Liver (tissue), 9 donors: ENCODE measurements around the gene SLC11A1. TPM values are rescaled to one million over a fixed set of nuclear protein-coding genes. Genes with fewer than 3 reads are reported as not detected.

Source experiments
- DNase-seq: peaks from one replicate; pipeline ENCODE4 v3.0.0-alpha.2; 2017; ENCODE audit warnings: low spot score
- H3K27ac ChIP-seq, 2 donors: one replicate each; pipeline ENCODE4 v1.7.0; 2013; ENCODE audit warnings: inconsistent platforms in 2 of 2, low read length in 2 of 2, control low read depth in 1 of 2, low read depth in 1 of 2, mild to moderate bottlenecking in 1 of 2
- H3K27me3 ChIP-seq, 4 donors: one replicate each; pipeline versions ENCODE4 v1.6.1 to v1.7.0; 2013; ENCODE audit warnings: low read length in 3 of 4, inconsistent platforms in 1 of 4, mild to moderate bottlenecking in 1 of 4, moderate library complexity in 1 of 4; ENCODE audit not compliant: control insufficient read depth in 4 of 4, insufficient read depth in 4 of 4
- H3K36me3 ChIP-seq, 4 donors: one replicate each; pipeline versions ENCODE4 v1.6.1 to v1.7.0; 2013; ENCODE audit warnings: low read length in 3 of 4, mild to moderate bottlenecking in 3 of 4, low read depth in 1 of 4, moderate library complexity in 1 of 4; ENCODE audit not compliant: control insufficient read depth in 4 of 4, insufficient read depth in 3 of 4
- H3K4me1 ChIP-seq, 4 donors: one replicate each; pipeline versions ENCODE4 v1.6.1 to v1.7.0; 2013; ENCODE audit warnings: low read length in 3 of 4, mild to moderate bottlenecking in 3 of 4, moderate library complexity in 1 of 4; ENCODE audit not compliant: control insufficient read depth in 4 of 4, insufficient read depth in 4 of 4
- H3K4me3 ChIP-seq, 3 donors: one replicate each; pipeline versions ENCODE4 v1.6.1 to v1.7.0; 2013; ENCODE audit warnings: low read length in 3 of 3, control low read depth in 1 of 3, low read depth in 1 of 3, mild to moderate bottlenecking in 1 of 3
- H3K9ac ChIP-seq, 2 donors: one replicate each; pipeline ENCODE4 v1.7.0; 2013; ENCODE audit warnings: low read length in 2 of 2, mild to moderate bottlenecking in 2 of 2, moderate library complexity in 2 of 2, control low read depth in 1 of 2, low read depth in 1 of 2
- H3K9me3 ChIP-seq, 4 donors: one replicate each; pipeline versions ENCODE4 v1.6.1 to v1.7.0; 2013; ENCODE audit warnings: low read length in 3 of 4; ENCODE audit not compliant: control insufficient read depth in 4 of 4
- ATF3 ChIP-seq: IDR thresholded peaks from 2 replicates; pipeline ENCODE4 v1.6.1; 2016; ENCODE audit warnings: antibody characterized with exemption
- CTCF ChIP-seq: fragments of 150-350 bp; IDR thresholded peaks from 2 replicates; pipeline ENCODE4 v1.5.1; 2017; ENCODE audit warnings: improper control_type of control experiment, low read depth, low read length; ENCODE audit not compliant: missing input control
- EGR1 ChIP-seq, 2 donors: IDR thresholded peaks; 2 replicates each; pipeline ENCODE4 v1.6.1; 2016 to 2018; ENCODE audit warnings: antibody characterized with exemption in 2 of 2, low read depth in 2 of 2
- FOXA1 ChIP-seq: IDR thresholded peaks from 2 replicates; pipeline ENCODE4 v1.6.1; 2016; ENCODE audit warnings: antibody characterized with exemption
- GABPA ChIP-seq, 2 donors: IDR thresholded peaks in 1 of 2; conservative IDR thresholded peaks in 1 of 2; 2 replicates each; pipeline ENCODE4 v1.6.1; 2016; ENCODE audit warnings: antibody characterized with exemption in 2 of 2, mild to moderate bottlenecking in 1 of 2, moderate library complexity in 1 of 2
- HNF4A ChIP-seq, 2 donors: conservative IDR thresholded peaks; 2 replicates each; pipeline ENCODE4 v1.6.1; 2016; ENCODE audit warnings: antibody characterized with exemption in 2 of 2, mild to moderate bottlenecking in 2 of 2
- HNF4G ChIP-seq: IDR thresholded peaks from 2 replicates; pipeline ENCODE4 v1.6.1; 2016; ENCODE audit warnings: antibody characterized with exemption
- JUND ChIP-seq, 2 donors: IDR thresholded peaks; 2 replicates each; pipeline ENCODE4 v1.6.1; 2016; ENCODE audit warnings: antibody characterized with exemption in 2 of 2
- MAX ChIP-seq: IDR thresholded peaks from 2 replicates; pipeline ENCODE4 v1.6.1; 2016; ENCODE audit warnings: antibody characterized with exemption
- NR2F2 ChIP-seq: IDR thresholded peaks from 2 replicates; pipeline ENCODE4 v1.6.1; 2016; ENCODE audit warnings: antibody characterized with exemption
- RAD21 ChIP-seq, 2 donors: IDR thresholded peaks; 2 replicates each; pipeline ENCODE4 v1.6.1; 2016; ENCODE audit warnings: antibody characterized with exemption in 2 of 2, mild to moderate bottlenecking in 2 of 2
- REST ChIP-seq: IDR thresholded peaks from 2 replicates; pipeline ENCODE4 v1.6.1; 2016; ENCODE audit warnings: antibody characterized with exemption, mild to moderate bottlenecking
- RXRA ChIP-seq, 2 donors: IDR thresholded peaks; 2 replicates each; pipeline ENCODE4 v1.6.1; 2017 to 2018; ENCODE audit warnings: antibody characterized with exemption in 2 of 2, mild to moderate bottlenecking in 1 of 2
- SP1 ChIP-seq: IDR thresholded peaks from 2 replicates; pipeline ENCODE4 v1.6.1; 2018; ENCODE audit warnings: antibody characterized with exemption, mild to moderate bottlenecking
- TAF1 ChIP-seq: conservative IDR thresholded peaks from 2 replicates; pipeline ENCODE4 v1.6.1; 2016; ENCODE audit warnings: antibody characterized with exemption, mild to moderate bottlenecking
- YY1 ChIP-seq: IDR thresholded peaks from 2 replicates; pipeline ENCODE4 v1.6.1; 2016; ENCODE audit warnings: antibody characterized with exemption, mild to moderate bottlenecking
- ZBTB33 ChIP-seq: IDR thresholded peaks from 2 replicates; pipeline ENCODE4 v1.6.1; 2016; ENCODE audit warnings: antibody characterized with exemption
- WGBS: extraction: QIAGEN DNeasy Blood & Tissue Kit; methylation state at CpG from one replicate; pipeline ENCODE4 v1.1.7; 2013; 5-methylcytosine and 5-hydroxymethylcytosine counted together
- polyA plus RNA-seq, 2 donors: library from polyadenylated mRNA; stranded (reverse) in 1 of 2; unstranded in 1 of 2; fragments of 200-250 nt in 1 of 2; fragments of >200 nt in 1 of 2; fragmentation: Nextera tagmentation in 1 of 2; extraction: Ambion mirVana in 1 of 2; gene quantifications; one replicate each; pipeline versions ENCODE4 v1.2.1 to v1.2.3, GENCODE V29; 2013 to 2015
- total RNA-seq, 2 donors: library from RNA; depleted of rRNA; stranded (reverse); fragments of >200 nt; gene quantifications; one replicate each; pipeline ENCODE4 v1.2.3, GENCODE V29; 2014
- donor health status: healthy.
- donor health status: healthy.
- donor health status: healthy.
- donor health status: healthy.
- donor health status: healthy.

SLC11A1 gene
- total and polyA plus RNA-seq, 4 donors: 1.4 to 23.0 (median 3.2) TPM

- Histone ChIP-seq H3K4me3 (peak overlapping the region; percentile 83 to 91 (median 88)), H3K9ac (peak overlapping the region; percentile 67 to 84), H3K27me3 (no peaks in the 10 kb centered on the region), H3K4me1 (peaks cover 20 to 70% (median 61%) of the 10 kb centered on the region in 4 donors), H3K9me3 (no peaks in the 10 kb centered on the region), H3K27ac (peak overlapping the region; percentile 96 to 99), H3K36me3 (peaks cover 7 to 19% (median 12%) of the 10 kb centered on the region in 4 donors)
- peak; percentile 23 for TF ChIP-seq TAF1
- no peak for TF ChIP-seq HNF4G
- no peak for TF ChIP-seq GABPA (IDR thresholded peaks at IDR 0.05 in 1 of 2, conservative IDR thresholded peaks at IDR 0.05 in 1 of 2)
- TF ChIP-seq MAX: no peak
- TF ChIP-seq YY1: no peak
- DNase-seq: peak; percentile 74
- WGBS: under 1% methylated on average over 63 of the region's 63 CpGs
Observed at GRCh38 chr2:218400167-218400929, 18.3 kb downstream of the SLC11A1 start.

GRCh38 chr2:218400930-218401881 is 19.1 kb downstream of the SLC11A1 start:
- 15% methylated on average over 24 of the region's 24 CpGs for WGBS
- peaks cover 7 to 19% (median 12%) of the 10 kb centered on the region in 4 donors for H3K36me3 ChIP-seq

More at GRCh38 chr2:218400930-218401881, 19.1 kb downstream of the SLC11A1 start:
- Histone ChIP-seq H3K4me1 (peaks cover 23 to 72% (median 65%) of the 10 kb centered on the region in 4 donors), H3K9me3 (no peaks in the 10 kb centered on the region), H3K4me3 (peak overlapping the region; percentile 83 to 91 (median 88)), H3K27me3 (no peaks in the 10 kb centered on the region), H3K9ac (peak overlapping the region; percentile 16 to 84), H3K27ac (peak overlapping the region; percentile 96 to 99)
- TF ChIP-seq HNF4A (conservative IDR thresholded peaks at IDR 0.05) (peak; percentile 95 to 97), SP1 (peak; percentile 85), CTCF (no peak), EGR1 (IDR thresholded peaks at IDR 0.05; ENCODE audit: low read depth in 2 of 2) (peak in 1 of 2 donors; percentile 91), FOXA1 (no peak), RXRA (IDR thresholded peaks at IDR 0.05) (peak; percentile 91 to 92), ATF3 (no peak), YY1 (peak; percentile 65), MAX (peak; percentile 70), HNF4G (peak; percentile 96), NR2F2 (no peak), JUND (IDR thresholded peaks at IDR 0.05) (no peak), TAF1 (no peak), RAD21 (IDR thresholded peaks at IDR 0.05) (peak in 1 of 2 donors; percentile 49), REST (peak; percentile 81), GABPA (IDR thresholded peaks at IDR 0.05 in 1 of 2, conservative IDR thresholded peaks at IDR 0.05 in 1 of 2) (peak in 1 of 2 donors; percentile 22), ZBTB33 (peak; percentile 34)
- peak; percentile 82 for DNase-seq
